ENCODE measurements around the gene ZNF207. TPM values are rescaled to one million over a fixed set of nuclear protein-coding genes. Genes with fewer than 3 reads are reported as not detected.

The ZNF207 gene
- total and polyA plus RNA-seq, 2 of the 8 experiments (the other 6 are each of a cell fraction or from before 2014, with no cell fraction given) = 268 to 286 TPM

DNA sequence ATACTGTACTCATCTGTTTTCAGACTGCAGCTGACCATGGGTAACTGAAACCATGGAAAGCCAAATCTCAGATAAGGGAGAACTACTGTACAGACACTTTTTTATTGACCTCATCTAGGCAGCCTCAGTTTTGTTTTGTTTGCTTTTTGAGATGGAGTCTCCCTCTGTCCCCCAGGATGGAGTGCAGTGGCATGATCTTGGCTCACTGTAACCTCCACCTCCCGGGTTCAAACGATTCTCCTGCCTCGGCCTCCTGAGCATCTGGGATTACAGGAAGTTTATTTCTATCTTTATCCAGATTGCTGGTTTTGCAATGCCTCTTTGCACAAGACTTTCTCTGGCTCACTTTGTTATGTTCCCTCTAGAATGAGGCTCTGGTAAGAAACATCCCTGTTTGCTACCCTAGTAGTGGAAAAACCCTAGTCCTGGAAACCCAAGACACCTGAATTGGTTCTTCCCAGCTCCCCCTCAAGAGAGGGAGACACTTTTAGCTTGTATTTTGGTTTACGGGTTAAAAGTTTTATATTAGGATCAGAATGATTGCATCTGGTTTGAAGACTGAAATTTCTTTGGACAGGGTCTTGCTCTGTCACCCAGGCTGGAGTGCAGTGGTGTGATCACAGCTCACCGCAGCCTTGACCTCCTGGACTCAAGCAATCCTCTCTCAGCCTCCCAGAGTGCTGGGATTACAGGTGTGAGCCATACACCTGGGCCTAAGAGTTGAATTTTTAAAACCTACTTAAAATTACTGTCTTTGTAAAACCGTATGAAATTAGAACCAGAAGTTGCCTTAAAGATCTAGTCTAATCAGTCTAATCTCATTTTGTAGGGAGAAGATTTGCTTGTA lies 38.9 kb downstream of the ZNF207 start:
- Histone ChIP-seq H3K79me2 (ENCODE audit: control insufficient read depth in 1 of 2, insufficient read depth in 2 of 2, low read length in 2 of 2) (no peaks in the 10 kb centered on the region), H2BK15ac (ENCODE audit: low read length) (no peak overlapping the region), H4K20me1 (replicated peaks in 1 of 2; ENCODE audit: control insufficient read depth in 1 of 2, insufficient read depth in 2 of 2, low read length in 2 of 2) (no peaks in the 10 kb centered on the region), H3K23me2 (ENCODE audit: low read depth, low read length) (no peaks in the 10 kb centered on the region), H3K27ac (ENCODE audit: low read depth, low read length) (no peak overlapping the region), H4K91ac (replicated peaks; ENCODE audit: insufficient read length, low read length) (no peak overlapping the region), H3K9me3 (ENCODE audit: insufficient read depth in 2 of 2, low read depth in 1 of 2, low read length in 1 of 2) (no peaks in the 10 kb centered on the region), H3K14ac (ENCODE audit: insufficient read length) (no peak overlapping the region), H3K9ac (replicated peaks in 1 of 4; ENCODE audit: extremely low read depth in 1 of 4, low read depth in 3 of 4, low read length in 3 of 4) (no peak overlapping the region), H3K4me1 (replicated peaks in 1 of 4; ENCODE audit: control insufficient read depth in 3 of 4, insufficient read depth in 4 of 4, low read length in 3 of 4) (no peaks in the 10 kb centered on the region), H2AFZ (ENCODE audit: low read length) (no peak overlapping the region), H3K79me1 (ENCODE audit: low read depth, low read length) (no peaks in the 10 kb centered on the region), H3K36me3 (ENCODE audit: control insufficient read depth in 2 of 4, insufficient read depth in 4 of 4, low read length in 3 of 4) (peaks cover 0 to 3% (median 0%) of the 10 kb centered on the region in 4 experiments; a peak in 1 of 8 replicates), H3K27me3 (replicated peaks in 1 of 4; ENCODE audit: control insufficient read depth in 3 of 4, extremely low read depth in 1 of 4, insufficient read depth in 3 of 4, low read length in 3 of 4) (no peaks in the 10 kb centered on the region), H2BK5ac (ENCODE audit: low read depth, low read length) (no peak overlapping the region), H4K5ac (ENCODE audit: insufficient read length, low read depth, low read length) (no peak overlapping the region), H3K4me2 (ENCODE audit: insufficient read depth in 1 of 2, low read depth in 2 of 2, low read length in 2 of 2) (no peak overlapping the region), H2BK12ac (ENCODE audit: low read depth, low read length) (no peak overlapping the region), H2BK20ac (ENCODE audit: low read length) (no peak overlapping the region), H3K4me3 (ENCODE audit: extremely low read depth in 1 of 4, insufficient read depth in 2 of 4, low read depth in 3 of 4, low read length in 4 of 4) (no peak overlapping the region), H3K4ac (replicated peaks; ENCODE audit: insufficient read length, low read depth, low read length) (no peak overlapping the region), H3K23ac (ENCODE audit: insufficient read length) (no peak overlapping the region), H3K18ac (ENCODE audit: extremely low read depth, low read length) (no peak overlapping the region), H2AK5ac (ENCODE audit: low read depth, low read length) (no peak overlapping the region), H2BK120ac (replicated peaks; ENCODE audit: low read depth, low read length) (no peak overlapping the region), H4K8ac (ENCODE audit: extremely low read depth, insufficient read depth, low read length) (no peak overlapping the region), H3K56ac (replicated peaks; ENCODE audit: insufficient read length, low read depth, low read length) (no peak overlapping the region)
- no peak for FAIRE-seq
- TF ChIP-seq ZNF274 (IDR thresholded peaks at IDR 0.05; ENCODE audit: borderline replicate concordance, extremely low read depth, low read length) = no peak
- POLR2A ChIA-PET (ENCODE audit: partially characterized antibody) = interaction anchor here (0.7 to 4.1 kb wide), 7 partner anchors 8 to 1255 kb away, joined by 3 to 17 read pairs (median 4); no protein-coding TSS in a partner anchor
- DNase-seq (ENCODE audit: low read depth in 1 of 2, low spot score in 2 of 2) = no peak
- whole genome bisulfite sequencing, 2 experiments (ENCODE audit: extremely low coverage in 1 of 2, insufficient coverage in 1 of 2, insufficient read length in 1 of 2, insufficient replicate concordance in 2 of 2, low coverage in 1 of 2, low lambda C conversion rate in 2 of 2, missing lambda C conversion rate in 1 of 2) = 95% methylated on average over 6 of the region's 6 CpGs; no CpG with 5 or more reads in 1 of the 2 experiments
- CTCF ChIA-PET (ENCODE audit: partially characterized antibody) = interaction anchor here (1.5 kb wide), 1 partner anchor 33 kb away, joined by 3 read pairs; no protein-coding TSS in a partner anchor
